Right atrium auricular region (tissue), 2 donors: Measurements from ENCODE around the gene C5orf47. TPM values are rescaled to one million over a fixed set of nuclear protein-coding genes. Genes with fewer than 3 reads are reported as not detected.

Experiments used
- DNase-seq: peaks from one replicate; pipeline ENCODE4 v3.0.0-alpha.2; 2019; ENCODE audit warnings: low spot score
- H3K27ac ChIP-seq, 2 donors: fragments of 200-600 bp; sonication (generic); 1 replicate in 1 of 2; 2 replicates in 1 of 2; pipeline ENCODE4 v1.5.1; 2016 to 2019
- H3K27me3 ChIP-seq, 2 donors: fragments of 200-600 bp; sonication (generic); one replicate each; pipeline versions ENCODE4 v1.5.1 to v1.6.0; 2017 to 2019
- H3K36me3 ChIP-seq: fragments of 200-600 bp; sonication (generic); one replicate; pipeline ENCODE4 v1.5.1; 2016
- H3K4me1 ChIP-seq, 2 donors: fragments of 200-600 bp; sonication (generic); one replicate each; pipeline versions ENCODE4 v1.5.1 to v1.6.0; 2017 to 2019
- H3K4me3 ChIP-seq, 2 donors: fragments of 200-600 bp; sonication (generic); 1 replicate in 1 of 2; 2 replicates in 1 of 2; pipeline ENCODE4 v1.5.1; 2017 to 2019; ENCODE audit warnings: mild to moderate bottlenecking in 1 of 2, moderate library complexity in 1 of 2
- H3K9me3 ChIP-seq, 2 donors: fragments of 200-600 bp; sonication (generic); one replicate each; pipeline ENCODE4 v1.5.1; 2019
- CTCF ChIP-seq, 2 donors: fragments of 200-600 bp; sonication (generic); IDR thresholded peaks; one replicate each; pipeline ENCODE4 v1.5.1; 2019; ENCODE audit warnings: antibody characterized with exemption in 2 of 2
- total RNA-seq, 2 donors: library from RNA; depleted of rRNA; stranded (reverse); fragments of >200 nt; gene quantifications; one replicate each; pipeline ENCODE4 v1.1.0, GENCODE V29; 2016

Gene C5orf47
- total RNA-seq, 2 donors from 2014 or later = 0.12 TPM; not detected in 1

GRCh38 chr5:173964506-173964905 is 24.5 kb upstream of the C5orf47 start:
- peak overlapping the region in 1 of 2 donors; percentile 87 for H3K27ac ChIP-seq
- no peak overlapping the region for H3K4me3 ChIP-seq

GRCh38 chr5:173967241-173967640 is 21.7 kb upstream of the C5orf47 start:
- H3K27ac ChIP-seq = no peak overlapping the region
- TF ChIP-seq CTCF (IDR thresholded peaks at IDR 0.05) = no peak
- no peak for DNase-seq

More at GRCh38 chr5:173964506-173964905, 24.5 kb upstream of the C5orf47 start:
- TF ChIP-seq CTCF (IDR thresholded peaks at IDR 0.05) = no peak
- no peak for DNase-seq
- Histone ChIP-seq H3K4me1 (no peaks in the 10 kb centered on the region), H3K27me3 (no peaks in the 10 kb centered on the region), H3K36me3 (no peaks in the 10 kb centered on the region), H3K9me3 (no peaks in the 10 kb centered on the region)

GRCh38 chr5:173968154-173968797 is 20.7 kb upstream of the C5orf47 start:
- DNase-seq = no peak
- Histone ChIP-seq H3K4me3 (no peak overlapping the region), H3K4me1 (peaks cover 0 to 8% of the 10 kb centered on the region in 2 donors), H3K9me3 (no peaks in the 10 kb centered on the region), H3K27me3 (no peaks in the 10 kb centered on the region), H3K27ac (no peak overlapping the region), H3K36me3 (no peaks in the 10 kb centered on the region)
- no peak for TF ChIP-seq CTCF (IDR thresholded peaks at IDR 0.05)

More at GRCh38 chr5:173967241-173967640, 21.7 kb upstream of the C5orf47 start:
- no peaks in the 10 kb centered on the region for H3K36me3 ChIP-seq
- H3K4me3 ChIP-seq = no peak overlapping the region
- peaks cover 0 to under 1% of the 10 kb centered on the region in 2 donors for H3K4me1 ChIP-seq
- H3K9me3 ChIP-seq = no peaks in the 10 kb centered on the region
- no peaks in the 10 kb centered on the region for H3K27me3 ChIP-seq

- DNase-seq = no peak
- Histone ChIP-seq H3K27me3 (no peaks in the 10 kb centered on the region), H3K9me3 (no peaks in the 10 kb centered on the region), H3K4me1 (peaks cover 0 to 18% of the 10 kb centered on the region in 2 donors), H3K4me3 (no peak overlapping the region), H3K27ac (peak overlapping the region; percentile 27 to 33), H3K36me3 (no peaks in the 10 kb centered on the region)
- TF ChIP-seq CTCF (IDR thresholded peaks at IDR 0.05) = no peak
Measured at GRCh38 chr5:173969167-173970049, 19.6 kb upstream of the C5orf47 start.

- no peak overlapping the region for H3K4me3 ChIP-seq
- DNase-seq = no peak
- peak in 1 of 2 donors; percentile 12 for TF ChIP-seq CTCF (IDR thresholded peaks at IDR 0.05)
- H3K36me3 ChIP-seq = no peaks in the 10 kb centered on the region
- H3K27me3 ChIP-seq = no peaks in the 10 kb centered on the region
- H3K4me1 ChIP-seq = peaks cover 0 to 18% of the 10 kb centered on the region in 2 donors
- peak overlapping the region in 1 of 2 donors; percentile 12 for H3K27ac ChIP-seq
- no peaks in the 10 kb centered on the region for H3K9me3 ChIP-seq
Measured at GRCh38 chr5:173970878-173971650, 17.9 kb upstream of the C5orf47 start.
